Peyer's patch (tissue), 4 donors: ENCODE measurements around the gene ZFP62. TPM values are rescaled to one million over a fixed set of nuclear protein-coding genes. Genes with fewer than 3 reads are reported as not detected.

Source experiments
- DNase-seq, 3 donors: peaks; one replicate each; pipeline ENCODE4 v3.0.0-alpha.2; 2017 to 2019
- H3K27ac ChIP-seq, 4 donors: fragments of 200-600 bp; sonication (generic); one replicate each; pipeline ENCODE4 v1.5.1; 2016 to 2019
- H3K27me3 ChIP-seq, 2 donors: fragments of 200-600 bp; sonication (generic); one replicate each; pipeline ENCODE4 v1.5.1; 2019
- H3K36me3 ChIP-seq, 3 donors: fragments of 200-600 bp; sonication (generic); one replicate each; pipeline ENCODE4 v1.5.1; 2016 to 2019
- H3K4me1 ChIP-seq, 4 donors: fragments of 200-600 bp; sonication (generic); one replicate each; pipeline ENCODE4 v1.5.1; 2016 to 2019
- H3K4me3 ChIP-seq, 4 donors: fragments of 200-600 bp; sonication (generic); 1 replicate in 3 of 4; 2 replicates in 1 of 4; pipeline ENCODE4 v1.5.1; 2016 to 2019; ENCODE audit warnings: mild to moderate bottlenecking in 1 of 4
- H3K9me3 ChIP-seq, 4 donors: fragments of 200-600 bp; sonication (generic); one replicate each; pipeline ENCODE4 v1.5.1; 2016 to 2019; ENCODE audit warnings: mild to moderate bottlenecking in 1 of 4
- CTCF ChIP-seq, 6 experiments: fragments of 450-650 bp in 4 of 6; fragments of 200-600 bp in 2 of 6; sonication (generic) in 1 of 6; IDR thresholded peaks; one replicate each; pipeline ENCODE4 v1.5.1; 2017 to 2019; ENCODE audit warnings: antibody characterized with exemption in 6 of 6, mild to moderate bottlenecking in 3 of 6, moderate library complexity in 1 of 6
- POLR2A ChIP-seq, 2 donors: fragments of 450-650 bp; IDR thresholded peaks; one replicate each; pipeline ENCODE4 v1.5.1; 2017; ENCODE audit warnings: antibody characterized with exemption in 2 of 2, mild to moderate bottlenecking in 2 of 2, moderate library complexity in 2 of 2
- total RNA-seq, 4 donors: library from RNA; depleted of rRNA; stranded (reverse); fragments of >200 nt; gene quantifications; one replicate each; pipeline ENCODE4 v1.1.0, GENCODE V29; 2016

Gene ZFP62
- total RNA-seq, 4 donors from 2014 or later, result 22.4 to 45.8 (median 36.4) TPM

- Histone ChIP-seq H3K4me3 (no peak overlapping the region), H3K27ac (peak overlapping the region in 1 of 4 donors; percentile 8), H3K4me1 (peaks cover 2 to 16% (median 5%) of the 10 kb centered on the region in 4 donors), H3K36me3 (no peaks in the 10 kb centered on the region), H3K9me3 (no peaks in the 10 kb centered on the region), H3K27me3 (no peaks in the 10 kb centered on the region)
- TF ChIP-seq POLR2A (IDR thresholded peaks at IDR 0.05) (no peak), CTCF (IDR thresholded peaks at IDR 0.05) (no peak)
- DNase-seq, result no peak
Measured at GRCh38 chr5:180862645-180863044, 1.6 kb upstream of the ZFP62 start.

GRCh38 chr5:180860273-180860886, 696 bp downstream of the ZFP62 start:
- H3K27me3 ChIP-seq, result no peaks in the 10 kb centered on the region
- TF ChIP-seq POLR2A (IDR thresholded peaks at IDR 0.05) (no peak), CTCF (IDR thresholded peaks at IDR 0.05) (peak in 3 of 6 experiments; percentile 25 to 36 (median 30))
- no peaks in the 10 kb centered on the region for H3K9me3 ChIP-seq
- H3K36me3 ChIP-seq, result peaks cover 0 to 8% (median 0%) of the 10 kb centered on the region in 3 donors
- peak; percentile 56 to 74 (median 62) for DNase-seq
- H3K4me1 ChIP-seq, result peaks cover 2 to 16% (median 5%) of the 10 kb centered on the region in 4 donors
- peak overlapping the region; percentile 69 to 95 (median 77) for H3K4me3 ChIP-seq
- peak overlapping the region; percentile 89 to 98 (median 96) for H3K27ac ChIP-seq

GRCh38 chr5:180858586-180858985, 2.5 kb downstream of the ZFP62 start:
- peaks cover 0 to 10% (median 0%) of the 10 kb centered on the region in 3 donors for H3K36me3 ChIP-seq
- H3K27me3 ChIP-seq, result no peaks in the 10 kb centered on the region
- H3K4me3 ChIP-seq, result no peak overlapping the region
- TF ChIP-seq CTCF (IDR thresholded peaks at IDR 0.05) (no peak), POLR2A (IDR thresholded peaks at IDR 0.05) (no peak)
- H3K9me3 ChIP-seq, result no peaks in the 10 kb centered on the region
- DNase-seq, result no peak
- H3K27ac ChIP-seq, result no peak overlapping the region
- H3K4me1 ChIP-seq, result peaks cover 2 to 16% (median 5%) of the 10 kb centered on the region in 4 donors

GRCh38 chr5:180853848-180854176, 7.3 kb downstream of the ZFP62 start:
- DNase-seq, result no peak
- no peak overlapping the region for H3K27ac ChIP-seq
- peaks cover 0 to 23% (median 6%) of the 10 kb centered on the region in 4 donors for H3K9me3 ChIP-seq
- H3K4me3 ChIP-seq, result no peak overlapping the region
- peaks cover 0 to 40% (median 9%) of the 10 kb centered on the region in 3 donors for H3K36me3 ChIP-seq
- H3K27me3 ChIP-seq, result no peaks in the 10 kb centered on the region
- TF ChIP-seq CTCF (IDR thresholded peaks at IDR 0.05) (no peak), POLR2A (IDR thresholded peaks at IDR 0.05) (no peak)
- no peaks in the 10 kb centered on the region for H3K4me1 ChIP-seq

- TF ChIP-seq POLR2A (IDR thresholded peaks at IDR 0.05), result no peak
- H3K4me3 ChIP-seq, result no peak overlapping the region
- no peak overlapping the region for H3K27ac ChIP-seq
- H3K36me3 ChIP-seq, result peaks cover 0 to 44% (median 9%) of the 10 kb centered on the region in 3 donors
- DNase-seq, result no peak
- H3K4me1 ChIP-seq, result no peaks in the 10 kb centered on the region
- no peaks in the 10 kb centered on the region for H3K27me3 ChIP-seq
- peaks cover 0 to 23% (median 6%) of the 10 kb centered on the region in 4 donors for H3K9me3 ChIP-seq
Measured at GRCh38 chr5:180853121-180853847, 7.8 kb downstream of the ZFP62 start.

GRCh38 chr5:180852495-180852894, 8.6 kb downstream of the ZFP62 start:
- DNase-seq, result no peak
- H3K4me3 ChIP-seq, result no peak overlapping the region
- H3K27me3 ChIP-seq, result no peaks in the 10 kb centered on the region
- TF ChIP-seq POLR2A (IDR thresholded peaks at IDR 0.05) (no peak), CTCF (IDR thresholded peaks at IDR 0.05) (no peak)
- no peak overlapping the region for H3K27ac ChIP-seq
- H3K36me3 ChIP-seq, result peaks cover 0 to 45% (median 9%) of the 10 kb centered on the region in 3 donors
- H3K4me1 ChIP-seq, result no peaks in the 10 kb centered on the region
- H3K9me3 ChIP-seq, result peaks cover 0 to 23% (median 6%) of the 10 kb centered on the region in 4 donors
